ENCODE measurements around the gene CAMK2G.
A peak's percentile ranks its signal among the peaks of the same experiment; 100 is the strongest.

CAMK2G gene

DNA sequence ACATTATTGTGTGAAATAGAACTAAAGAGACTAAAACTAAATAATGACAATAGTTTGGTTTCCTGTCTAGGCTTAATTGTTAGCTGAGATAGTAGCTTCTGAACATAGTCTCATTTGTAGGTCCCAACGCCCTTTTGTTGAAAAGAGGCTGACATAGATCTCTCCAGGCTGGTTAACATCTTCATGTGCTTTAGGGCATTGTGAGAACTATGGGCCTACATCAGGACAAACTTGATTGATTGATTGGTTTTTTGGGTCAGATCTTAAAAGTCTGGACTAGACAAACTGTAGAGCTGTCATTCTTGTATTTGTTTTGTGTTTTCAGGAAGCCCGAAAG lies 91.6 kb downstream of the CAMK2G start:
- Histone ChIP-seq H3K27me3 (replicated peaks) (no peaks in the 10 kb centered on the region), H3K4me3 (ENCODE audit: low read depth, low read length) (peak overlapping the region; percentile 91), H3K36me3 (replicated peaks) (peaks cover 8% of the 10 kb centered on the region), H3K27ac (peak overlapping the region; percentile 57)
- TF ChIP-seq, protein P1, sequence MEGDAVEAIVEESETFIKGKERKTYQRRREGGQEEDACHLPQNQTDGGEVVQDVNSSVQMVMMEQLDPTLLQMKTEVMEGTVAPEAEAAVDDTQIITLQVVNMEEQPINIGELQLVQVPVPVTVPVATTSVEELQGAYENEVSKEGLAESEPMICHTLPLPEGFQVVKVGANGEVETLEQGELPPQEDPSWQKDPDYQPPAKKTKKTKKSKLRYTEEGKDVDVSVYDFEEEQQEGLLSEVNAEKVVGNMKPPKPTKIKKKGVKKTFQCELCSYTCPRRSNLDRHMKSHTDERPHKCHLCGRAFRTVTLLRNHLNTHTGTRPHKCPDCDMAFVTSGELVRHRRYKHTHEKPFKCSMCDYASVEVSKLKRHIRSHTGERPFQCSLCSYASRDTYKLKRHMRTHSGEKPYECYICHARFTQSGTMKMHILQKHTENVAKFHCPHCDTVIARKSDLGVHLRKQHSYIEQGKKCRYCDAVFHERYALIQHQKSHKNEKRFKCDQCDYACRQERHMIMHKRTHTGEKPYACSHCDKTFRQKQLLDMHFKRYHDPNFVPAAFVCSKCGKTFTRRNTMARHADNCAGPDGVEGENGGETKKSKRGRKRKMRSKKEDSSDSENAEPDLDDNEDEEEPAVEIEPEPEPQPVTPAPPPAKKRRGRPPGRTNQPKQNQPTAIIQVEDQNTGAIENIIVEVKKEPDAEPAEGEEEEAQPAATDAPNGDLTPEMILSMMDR (IDR thresholded peaks at IDR 0.05; ENCODE audit: low read depth, low read length, missing control alignments) = no peak
- in situ Hi-C loops (cut with HindIII; ENCODE audit: low pct_ligation_motif_present, low sequenced_read_pairs) = no loop called here
- DNase-seq = no peak

DNA sequence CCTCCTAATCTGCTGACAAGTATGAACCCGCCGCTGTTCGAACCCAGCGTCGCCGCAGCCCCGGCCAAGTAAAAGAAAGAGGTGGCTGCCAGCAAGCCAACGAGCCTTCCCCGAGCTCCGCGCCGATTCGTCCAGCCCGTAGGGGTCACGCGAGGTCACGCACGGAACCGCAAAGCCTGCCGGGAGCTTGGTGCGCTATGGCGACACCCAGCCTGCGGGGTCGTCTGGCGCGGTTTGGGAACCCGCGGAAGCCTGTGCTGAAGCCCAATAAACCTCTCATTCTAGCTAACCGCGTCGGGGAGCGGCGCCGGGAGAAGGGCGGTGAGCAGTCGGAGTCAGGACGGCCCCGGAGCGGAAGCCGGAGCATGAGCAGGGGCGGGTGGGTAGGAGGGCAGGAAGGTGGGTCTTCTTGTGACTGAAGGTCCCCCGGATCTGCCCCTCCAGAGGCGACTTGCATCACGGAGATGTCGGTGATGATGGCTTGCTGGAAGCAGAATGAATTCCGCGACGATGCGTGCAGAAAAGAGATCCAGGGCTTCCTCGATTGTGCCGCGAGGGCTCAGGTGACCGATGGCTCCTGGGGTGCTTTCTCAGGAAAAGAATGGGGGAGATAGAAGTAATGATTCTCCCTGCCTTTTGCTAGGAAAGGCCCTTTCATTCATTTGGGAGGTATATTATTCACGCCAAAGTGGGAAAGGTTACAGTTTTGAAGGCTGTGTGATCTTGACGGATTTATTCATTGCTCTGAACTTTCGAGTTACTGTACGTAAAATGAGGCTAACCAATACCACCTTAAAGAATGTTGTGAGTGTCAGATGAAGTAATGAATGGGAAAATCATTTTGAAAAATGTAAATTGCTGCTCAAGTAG lies 92.2 kb downstream of the CAMK2G start, which contains the start of gene CHCHD1:
Gene CHCHD1, plus strand, starts transcription at position 170 of the 870 bp plus-strand sequence. Its CDS starts 28 bp downstream, at position 198.
- peak within 1 kb of the TSS; percentile 57 for H3K27ac ChIP-seq
- DNase-seq = peak; percentile 84
- TF ChIP-seq, protein P1 (IDR thresholded peaks at IDR 0.05; ENCODE audit: low read depth, low read length, missing control alignments) = no peak
- peak within 1 kb of the TSS; percentile 91 for H3K4me3 ChIP-seq (ENCODE audit: low read depth, low read length)
- peaks cover 8% of the 10 kb centered on the region for H3K36me3 ChIP-seq (replicated peaks)
- in situ Hi-C loops (cut with HindIII; ENCODE audit: low pct_ligation_motif_present, low sequenced_read_pairs) = no loop called here
- no peaks in the 10 kb centered on the region for H3K27me3 ChIP-seq (replicated peaks)

DNA sequence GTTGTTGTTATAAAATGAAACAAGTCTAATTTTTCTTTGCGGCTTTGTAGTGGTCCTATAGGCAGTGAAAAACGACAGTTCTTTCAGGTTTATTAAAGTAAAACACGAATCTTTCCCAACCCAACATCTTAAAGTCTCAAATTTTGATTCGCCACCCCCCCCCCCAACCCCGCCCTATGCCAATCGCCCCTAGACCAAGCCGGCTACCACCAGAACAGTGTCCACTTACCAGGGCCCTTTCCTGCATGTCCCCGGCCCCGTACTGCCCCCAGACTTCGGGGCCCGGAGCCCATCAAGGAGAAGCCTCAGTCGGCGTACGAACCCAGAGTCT lies 92.8 kb downstream of the CAMK2G start:
- Histone ChIP-seq H3K36me3 (replicated peaks) (peaks cover 8% of the 10 kb centered on the region), H3K27me3 (replicated peaks) (no peaks in the 10 kb centered on the region), H3K4me3 (ENCODE audit: low read depth, low read length) (peak overlapping the region; percentile 91), H3K27ac (peak overlapping the region; percentile 57)
- in situ Hi-C loops (cut with HindIII; ENCODE audit: low pct_ligation_motif_present, low sequenced_read_pairs) = no loop called here
- no peak for DNase-seq
- TF ChIP-seq, protein P1 (IDR thresholded peaks at IDR 0.05; ENCODE audit: low read depth, low read length, missing control alignments) = no peak

DNA sequence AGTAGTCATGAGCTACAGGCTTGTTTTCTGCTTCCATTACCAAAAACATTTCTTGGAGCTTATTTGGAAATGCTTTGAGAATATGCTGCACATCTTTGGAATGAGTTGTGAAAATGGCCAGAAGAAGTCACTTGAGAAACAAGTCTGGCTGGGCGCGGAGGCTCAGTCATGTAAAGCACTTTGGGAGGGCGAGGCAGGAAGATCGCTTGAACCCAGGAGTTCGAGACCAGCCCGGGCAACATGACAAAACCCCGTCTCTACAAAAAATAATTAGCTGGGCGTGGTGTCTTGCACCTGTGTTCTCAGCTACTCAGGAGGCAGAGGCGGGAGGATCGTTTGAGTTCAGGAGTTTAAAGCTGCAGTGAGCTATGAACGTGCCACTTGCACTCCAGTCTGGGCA lies 93.4 kb downstream of the CAMK2G start:
- Histone ChIP-seq H3K4me3 (ENCODE audit: low read depth, low read length) (peak overlapping the region; percentile 91), H3K27ac (no peak overlapping the region), H3K36me3 (replicated peaks) (peaks cover 8% of the 10 kb centered on the region), H3K27me3 (replicated peaks) (no peaks in the 10 kb centered on the region)
- in situ Hi-C loops (cut with HindIII; ENCODE audit: low pct_ligation_motif_present, low sequenced_read_pairs) = no loop called here
- no peak for DNase-seq
- TF ChIP-seq, protein P1 (IDR thresholded peaks at IDR 0.05; ENCODE audit: low read depth, low read length, missing control alignments) = no peak

DNA sequence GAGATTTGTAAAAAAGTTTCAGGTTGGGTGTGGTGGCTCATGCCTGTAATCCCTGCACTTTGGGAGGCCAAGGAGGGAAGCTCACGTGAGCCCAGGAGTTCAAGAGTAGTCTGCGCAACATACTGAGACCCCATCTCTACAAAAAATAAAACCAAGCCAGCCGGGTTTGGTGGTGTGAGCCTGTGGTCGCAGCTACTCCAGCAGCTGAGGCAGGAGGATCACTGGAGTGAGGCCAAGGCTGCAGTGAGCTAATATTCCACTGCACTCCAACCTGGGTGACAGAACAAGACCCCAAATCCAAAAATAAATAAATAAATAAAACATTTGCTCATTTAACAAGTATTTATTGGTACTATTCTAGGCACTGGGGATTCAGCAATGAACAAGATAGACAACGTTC lies 94.1 kb downstream of the CAMK2G start:
- H3K36me3 ChIP-seq (replicated peaks) = peaks cover 12% of the 10 kb centered on the region
- no peak overlapping the region for H3K27ac ChIP-seq
- DNase-seq = no peak
- in situ Hi-C loops (cut with HindIII; ENCODE audit: low pct_ligation_motif_present, low sequenced_read_pairs) = no loop called here
- TF ChIP-seq, protein P1 (IDR thresholded peaks at IDR 0.05; ENCODE audit: low read depth, low read length, missing control alignments) = no peak
- H3K4me3 ChIP-seq (ENCODE audit: low read depth, low read length) = no peak overlapping the region
- no peaks in the 10 kb centered on the region for H3K27me3 ChIP-seq (replicated peaks)

All from brain microvascular endothelial cell (primary cell).